Endodermal cell (in vitro differentiated cells): ENCODE data around the gene RPS6KA4. TPM values are rescaled to one million over a fixed set of nuclear protein-coding genes. Genes with fewer than 3 reads are reported as not detected.

Experiments
- DNase-seq: peaks from one replicate; pipeline ENCODE4 v3.0.0-alpha.2; 2017
- H3K27ac ChIP-seq: 2 replicates; pipeline ENCODE4 v1.5.1; 2013; ENCODE audit warnings: mild to moderate bottlenecking, low read depth, low read length, moderate library complexity
- H3K27me3 ChIP-seq: 2 replicates; pipeline ENCODE4 v1.6.1; 2013; ENCODE audit warnings: mild to moderate bottlenecking, low read length, moderate library complexity; ENCODE audit not compliant: insufficient read depth, control insufficient read depth, poor library complexity, severe bottlenecking
- H3K36me3 ChIP-seq: 2 replicates; pipeline ENCODE4 v1.7.0; 2013; ENCODE audit warnings: mild to moderate bottlenecking, low read length, moderate library complexity; ENCODE audit not compliant: control insufficient read depth, insufficient read depth
- H3K4me1 ChIP-seq: one replicate; pipeline ENCODE4 v1.7.0; 2013; ENCODE audit warnings: low read length; ENCODE audit not compliant: control insufficient read depth, insufficient read depth
- H3K4me3 ChIP-seq: 2 replicates; pipeline ENCODE4 v1.5.1; 2013; ENCODE audit warnings: mild to moderate bottlenecking, low read length, moderate library complexity
- H3K9ac ChIP-seq: 2 replicates; pipeline ENCODE4 v1.6.1; 2013; ENCODE audit warnings: mild to moderate bottlenecking, low read length, moderate library complexity; ENCODE audit not compliant: poor library complexity, severe bottlenecking; ENCODE audit errors: extremely low read depth
- H3K9me3 ChIP-seq: 2 replicates; pipeline ENCODE4 v1.6.1; 2013; ENCODE audit warnings: mild to moderate bottlenecking, low read length, moderate library complexity; ENCODE audit not compliant: control insufficient read depth
- H3K27ac Mint-ChIP-seq: 2 replicates; pipeline ENCODE4 v1.8.0; 2020; ENCODE audit warnings: mixed read lengths
- H3K27me3 Mint-ChIP-seq: 2 replicates; pipeline ENCODE4 v1.8.0; 2021; ENCODE audit warnings: mild to moderate bottlenecking, mixed read lengths; ENCODE audit not compliant: insufficient read depth
- H3K36me3 Mint-ChIP-seq: 2 replicates; pipeline ENCODE4 v1.8.0; 2020; ENCODE audit warnings: low read depth, mixed read lengths
- H3K4me1 Mint-ChIP-seq: 2 replicates; pipeline ENCODE4 v1.8.0; 2020; ENCODE audit warnings: mixed read lengths
- H3K4me3 Mint-ChIP-seq: 2 replicates; pipeline ENCODE4 v1.8.0; 2020; ENCODE audit warnings: mild to moderate bottlenecking, moderate library complexity, mixed read lengths
- H3K9me3 Mint-ChIP-seq: 2 replicates; pipeline ENCODE4 v1.8.0; 2020; ENCODE audit warnings: mild to moderate bottlenecking, mixed read lengths
- WGBS, 2 experiments: methylation state at CpG; one replicate each; pipeline versions ENCODE4 v1.1.5 to v1.1.7; 2013; ENCODE audit warnings: missing lambda C conversion rate in 2 of 2, mixed read lengths in 1 of 2; ENCODE audit not compliant: insufficient coverage in 1 of 2, insufficient read length in 1 of 2; 5-methylcytosine and 5-hydroxymethylcytosine counted together
- total RNA-seq, 2 donors: library from RNA; stranded (reverse); fragmentation: NEBNext Ultra II Directional in 1 of 2; extraction: Animal tissue kit (Norgen Biotek cat#: 25700) in 1 of 2; gene quantifications; 2 replicates in 1 of 2; 3 replicates in 1 of 2; pipeline ENCODE4 v1.2.1, GENCODE V29; 2021
- TF ChIP-seq, protein P1 (sequence below): fragments of 200-600 bp; sonication (generic); conservative IDR thresholded peaks from 2 replicates; pipeline ENCODE4 v1.5.0; 2021; ENCODE audit warnings: antibody characterized with exemption, mild to moderate bottlenecking

Gene RPS6KA4
- total RNA-seq, 2 donors from 2014 or later, result 13.5 to 14.5 TPM

DNA sequence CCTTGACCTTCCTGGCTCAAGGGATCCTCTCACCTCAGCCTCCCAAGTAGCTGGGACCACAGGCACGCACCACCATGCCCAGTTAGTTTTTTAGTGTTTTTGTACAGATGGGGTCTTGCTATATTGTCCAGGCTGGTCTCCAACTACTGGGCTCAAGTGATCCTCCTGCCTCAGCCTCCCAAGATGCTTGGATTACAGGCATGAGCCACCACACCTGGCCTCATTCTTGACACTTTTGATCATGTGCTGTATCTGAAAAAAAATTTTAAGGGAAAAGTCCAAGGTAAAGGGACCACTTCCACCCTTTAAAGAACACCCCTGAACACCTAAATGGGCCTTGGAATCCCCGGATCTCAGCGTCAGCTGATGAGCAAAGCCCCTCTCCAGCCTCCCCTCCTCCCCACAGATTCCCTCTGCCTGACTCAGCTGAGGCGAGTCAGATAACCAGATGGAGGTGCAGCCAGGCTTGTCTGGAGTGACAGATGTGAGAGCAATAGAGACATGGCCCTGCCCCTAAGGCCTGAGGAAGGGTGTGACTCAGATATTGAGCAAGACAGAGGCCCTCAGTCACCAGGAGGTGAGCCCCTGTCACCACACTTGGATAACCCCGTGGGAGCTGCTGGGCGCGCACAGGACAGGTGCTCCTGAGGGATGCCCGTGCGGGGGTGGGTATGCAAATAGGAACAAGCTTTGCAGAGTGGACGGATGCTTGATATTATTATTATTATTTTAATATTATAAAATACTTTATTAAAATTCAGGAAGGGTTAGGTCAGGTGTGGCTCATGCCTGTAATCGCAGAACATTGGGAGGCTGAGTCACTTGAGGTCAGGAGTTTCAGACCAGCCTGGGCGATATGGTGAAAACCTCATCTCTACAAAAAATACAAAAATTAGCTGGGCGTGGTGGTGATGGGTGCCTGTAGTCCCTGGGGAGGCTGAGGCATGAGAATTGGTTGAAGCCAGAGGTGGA, 23.9 kb upstream of the RPS6KA4 start:
- Histone ChIP-seq H3K27me3 (no peaks in the 10 kb centered on the region), H3K9ac (no peak overlapping the region), H3K4me3 (no peak overlapping the region), H3K27ac (no peak overlapping the region), H3K4me1 (no peaks in the 10 kb centered on the region), H3K36me3 (no peaks in the 10 kb centered on the region), H3K9me3 (no peaks in the 10 kb centered on the region)
- Mint-ChIP-seq H3K4me3 (no peak overlapping the region), H3K4me1 (peaks cover 10% of the 10 kb centered on the region), H3K27ac (no peak overlapping the region), H3K9me3 (no peaks in the 10 kb centered on the region), H3K36me3 (no peaks in the 10 kb centered on the region), H3K27me3 (peaks cover 10% of the 10 kb centered on the region)
- TF ChIP-seq, protein P1, sequence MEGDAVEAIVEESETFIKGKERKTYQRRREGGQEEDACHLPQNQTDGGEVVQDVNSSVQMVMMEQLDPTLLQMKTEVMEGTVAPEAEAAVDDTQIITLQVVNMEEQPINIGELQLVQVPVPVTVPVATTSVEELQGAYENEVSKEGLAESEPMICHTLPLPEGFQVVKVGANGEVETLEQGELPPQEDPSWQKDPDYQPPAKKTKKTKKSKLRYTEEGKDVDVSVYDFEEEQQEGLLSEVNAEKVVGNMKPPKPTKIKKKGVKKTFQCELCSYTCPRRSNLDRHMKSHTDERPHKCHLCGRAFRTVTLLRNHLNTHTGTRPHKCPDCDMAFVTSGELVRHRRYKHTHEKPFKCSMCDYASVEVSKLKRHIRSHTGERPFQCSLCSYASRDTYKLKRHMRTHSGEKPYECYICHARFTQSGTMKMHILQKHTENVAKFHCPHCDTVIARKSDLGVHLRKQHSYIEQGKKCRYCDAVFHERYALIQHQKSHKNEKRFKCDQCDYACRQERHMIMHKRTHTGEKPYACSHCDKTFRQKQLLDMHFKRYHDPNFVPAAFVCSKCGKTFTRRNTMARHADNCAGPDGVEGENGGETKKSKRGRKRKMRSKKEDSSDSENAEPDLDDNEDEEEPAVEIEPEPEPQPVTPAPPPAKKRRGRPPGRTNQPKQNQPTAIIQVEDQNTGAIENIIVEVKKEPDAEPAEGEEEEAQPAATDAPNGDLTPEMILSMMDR, result no peak
- DNase-seq, result peak; percentile 89
- WGBS, 2 experiments, result 46 to 68% methylated on average over 7 to 10 of the region's 13 CpGs

DNA sequence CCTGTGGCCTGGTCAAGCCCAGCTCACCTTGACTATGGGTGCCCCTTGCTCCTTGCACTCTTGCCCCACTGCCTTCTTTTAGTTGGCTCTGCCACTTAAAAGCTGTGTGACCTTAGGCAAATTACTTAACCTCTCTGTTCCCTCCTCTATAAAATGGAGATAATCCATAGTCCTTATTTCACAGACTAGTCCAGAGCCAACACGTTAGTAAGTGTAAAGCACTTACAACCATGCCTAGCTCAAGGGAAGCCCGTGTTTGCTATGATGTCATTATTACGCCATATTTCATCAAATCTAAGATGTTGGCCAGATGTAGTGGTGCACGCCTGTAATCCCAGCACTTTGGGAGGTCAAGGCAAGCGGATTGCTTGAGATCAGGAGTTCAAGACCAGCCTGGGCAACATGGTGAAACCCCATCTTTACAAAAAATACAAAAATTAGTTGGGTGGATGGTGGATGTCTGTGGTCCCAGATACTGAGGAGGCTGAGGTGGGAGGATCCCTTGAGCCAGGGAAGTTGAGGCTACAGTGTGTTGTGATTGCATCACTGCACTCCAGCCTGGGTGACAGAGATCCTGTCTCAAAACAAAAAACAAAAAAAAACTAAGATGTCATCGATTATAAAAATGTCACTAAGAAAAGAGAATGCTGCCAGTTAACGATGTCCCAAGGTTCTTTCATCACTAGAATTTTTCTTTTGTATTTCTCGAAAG, 21.3 kb upstream of the RPS6KA4 start:
- Mint-ChIP-seq H3K27me3 (peaks cover 13% of the 10 kb centered on the region), H3K4me3 (no peak overlapping the region)
- H3K27me3 ChIP-seq, result no peaks in the 10 kb centered on the region

DNA sequence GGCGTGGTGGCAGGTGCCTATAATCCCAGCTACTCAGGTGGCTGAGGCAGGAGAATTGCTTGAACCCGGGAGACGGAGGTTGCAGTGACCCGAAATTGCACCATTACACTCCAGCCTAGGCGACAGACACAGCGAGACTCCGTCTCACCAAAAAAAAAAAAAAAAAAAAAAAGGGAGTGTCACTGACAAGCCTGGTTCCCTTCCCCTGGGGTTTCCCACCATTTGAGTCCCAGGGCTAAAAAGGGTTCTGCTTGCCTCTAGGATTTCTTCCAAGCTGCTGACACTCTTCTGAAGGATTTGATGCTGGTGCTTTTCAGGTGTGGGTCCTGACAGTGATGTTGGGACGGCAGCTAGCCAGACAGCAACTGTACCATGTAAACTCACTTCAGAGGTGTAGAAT, 20.2 kb upstream of the RPS6KA4 start:
- Histone ChIP-seq H3K36me3 (no peaks in the 10 kb centered on the region), H3K9me3 (no peaks in the 10 kb centered on the region), H3K4me3 (no peak overlapping the region), H3K27ac (no peak overlapping the region), H3K27me3 (no peaks in the 10 kb centered on the region), H3K9ac (no peak overlapping the region), H3K4me1 (no peaks in the 10 kb centered on the region)
- Mint-ChIP-seq H3K4me1 (peaks cover 11% of the 10 kb centered on the region), H3K9me3 (no peaks in the 10 kb centered on the region), H3K4me3 (no peak overlapping the region), H3K36me3 (no peaks in the 10 kb centered on the region), H3K27ac (no peak overlapping the region), H3K27me3 (peaks cover 13% of the 10 kb centered on the region)
- no peak for DNase-seq
- WGBS, 2 experiments, result 89 to 91% methylated on average over 8 of the region's 8 CpGs
- TF ChIP-seq, protein P1, result no peak

More for the DNA sequence above, 21.3 kb upstream of the RPS6KA4 start:
- peaks cover 11% of the 10 kb centered on the region for H3K4me1 Mint-ChIP-seq
- 92 to 96% methylated on average over 7 of the region's 8 CpGs for WGBS, 2 experiments
- no peak for DNase-seq
- H3K36me3 Mint-ChIP-seq, result no peaks in the 10 kb centered on the region
- H3K9me3 Mint-ChIP-seq, result no peaks in the 10 kb centered on the region
- TF ChIP-seq, protein P1, result no peak
- no peaks in the 10 kb centered on the region for H3K4me1 ChIP-seq
- H3K9me3 ChIP-seq, result no peaks in the 10 kb centered on the region
- H3K9ac ChIP-seq, result no peak overlapping the region
- no peak overlapping the region for H3K4me3 ChIP-seq
- H3K27ac ChIP-seq, result no peak overlapping the region
- no peaks in the 10 kb centered on the region for H3K36me3 ChIP-seq
- no peak overlapping the region for H3K27ac Mint-ChIP-seq
